Measurements from ENCODE around the gene PLG. TPM values are rescaled to one million over a fixed set of nuclear protein-coding genes. Genes with fewer than 3 reads are reported as not detected.
"Not testable (repeated sequence)": the region's sequence is repeated elsewhere in the genome, so short reads cannot be mapped to it uniquely, and the experiment has no call there.

PLG gene
- total and polyA plus RNA-seq, 2 experiments from 2014 or later: 0.71 TPM; not detected in 1

GRCh38 chr6:160799801-160800506, 97.9 kb downstream of the PLG start:
- no peak for DNase-seq (ENCODE audit: low read depth in 1 of 2, low spot score in 1 of 2)
- no peak overlapping the region for H3K4me3 ChIP-seq
- H3K36me3 ChIP-seq: no peaks in the 10 kb centered on the region
- no peaks in the 10 kb centered on the region for H3K9me3 ChIP-seq (ENCODE audit: low read depth)
- TF ChIP-seq CTCF (IDR thresholded peaks at IDR 0.05; ENCODE audit: low read depth, low read length): no peak
- H3K27ac ChIP-seq: no peak overlapping the region
- no peaks in the 10 kb centered on the region for H3K27me3 ChIP-seq
- H3K4me1 ChIP-seq (ENCODE audit: low read depth): no peaks in the 10 kb centered on the region

GRCh38 chr6:160801418-160801817, 99.4 kb downstream of the PLG start:
- H3K27me3 ChIP-seq: no peaks in the 10 kb centered on the region
- H3K27ac ChIP-seq: no peak overlapping the region
- no peaks in the 10 kb centered on the region for H3K36me3 ChIP-seq
- H3K9me3 ChIP-seq (ENCODE audit: low read depth): no peaks in the 10 kb centered on the region
- no peaks in the 10 kb centered on the region for H3K4me1 ChIP-seq (ENCODE audit: low read depth)
- no peak overlapping the region for H3K4me3 ChIP-seq
- no peak for TF ChIP-seq CTCF (IDR thresholded peaks at IDR 0.05; ENCODE audit: low read depth, low read length)
- no peak for DNase-seq (ENCODE audit: low read depth in 1 of 2, low spot score in 1 of 2)

DNA sequence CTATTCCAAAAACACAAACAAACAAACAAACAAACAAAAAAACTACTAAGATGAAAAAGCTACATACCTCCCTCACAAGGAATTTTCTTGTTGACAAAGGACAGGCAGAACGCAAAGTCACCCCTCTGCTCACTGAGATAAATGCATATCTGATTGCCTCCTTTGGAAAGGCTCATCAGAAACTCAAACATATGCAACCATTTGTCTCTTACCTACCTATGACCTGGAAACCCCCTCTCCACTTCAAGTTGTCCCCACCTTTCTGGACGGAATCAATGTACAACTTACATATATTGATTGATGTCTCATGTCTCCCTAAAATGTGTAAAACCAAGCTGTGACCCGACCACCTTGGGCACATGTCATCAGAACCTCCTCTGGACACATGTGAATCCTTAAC, 100.0 kb downstream of the PLG start:
- DNase-seq (ENCODE audit: low read depth in 1 of 2, low spot score in 1 of 2); H3K36me3 ChIP-seq; H3K4me1 ChIP-seq (ENCODE audit: low read depth); H3K27me3 ChIP-seq; H3K4me3 ChIP-seq; H3K9me3 ChIP-seq (ENCODE audit: low read depth); H3K27ac ChIP-seq: not testable (repeated sequence)

Other genes with a start within 250 kb of the PLG start
- 0.15 TPM in 1 of 2 replicates, not detected in the other for gene LPA, start 38.0 kb upstream of the PLG start, total RNA-seq
- gene LPA, start 38.0 kb upstream of the PLG start, polyA plus RNA-seq: not detected in 2 replicates